Endothelial cell of umbilical vein (primary cell): ENCODE data around the gene PRKAG2. TPM values are rescaled to one million over a fixed set of nuclear protein-coding genes. Genes with fewer than 3 reads are reported as not detected.

ENCODE experiments used
- BruUV-seq: library from RNA; stranded (reverse); fragments of 400-500 nt; replicated peaks from 2 replicates; lab custom pipeline; 2021; lab: Mats Ljungman, UMichigan
- CTCF ChIA-PET: fragments of 300-600, 350-600 bp; sonication (Branson Sonifier 250); formaldehyde crosslinking; loops from one replicate; lab custom pipeline; 2021; ENCODE audit warnings: antibody characterized with exemption, inconsistent platforms; lab: Charles Lee
- POLR2A ChIA-PET: fragments of 300-600, 350-600 bp; sonication (Branson Sonifier 250); formaldehyde crosslinking; loops from one replicate; lab custom pipeline; 2021; ENCODE audit warnings: antibody characterized with exemption, inconsistent platforms; lab: Charles Lee
- DNase-seq: peaks from one replicate; pipeline ENCODE4 v3.0.0-alpha.2; 2011; ENCODE audit warnings: low read depth, low spot score
- FAIRE-seq: peaks from 2 replicates; lab custom pipeline; 2011; peaks lifted over from hg19 to GRCh38; lab: Jason Lieb, UNC
- H2AFZ ChIP-seq: 2 replicates; pipeline ENCODE4 v1.6.0; 2012; ENCODE audit warnings: low read depth, low read length, control low read depth, inconsistent platforms
- H3K27ac ChIP-seq: 2 replicates; pipeline ENCODE4 v1.5.1; 2011; ENCODE audit warnings: low read depth, mild to moderate bottlenecking, control low read depth, low read length, moderate library complexity; ENCODE audit not compliant: insufficient read depth
- H3K27me3 ChIP-seq, 2 experiments: 2 replicates each; pipeline versions ENCODE4 v1.6.0 to v1.6.1; 2011; ENCODE audit warnings: low read length in 2 of 2, mixed read lengths in 1 of 2; ENCODE audit not compliant: control insufficient read depth in 2 of 2, insufficient read depth in 2 of 2
- H3K36me3 ChIP-seq, 2 experiments: 2 replicates in 1 of 2; 3 replicates in 1 of 2; pipeline ENCODE4 v1.5.1; 2011; ENCODE audit warnings: low read length in 2 of 2, mild to moderate bottlenecking in 1 of 2, moderate library complexity in 1 of 2; ENCODE audit not compliant: control insufficient read depth in 2 of 2, insufficient read depth in 2 of 2; ENCODE audit errors: extremely low read depth in 1 of 2
- H3K4me1 ChIP-seq: 3 replicates; pipeline ENCODE4 v1.5.1; 2011; ENCODE audit warnings: mild to moderate bottlenecking, low read length; ENCODE audit not compliant: control insufficient read depth, insufficient read depth; ENCODE audit errors: extremely low read depth
- H3K4me2 ChIP-seq: 2 replicates; pipeline ENCODE4 v1.6.1; 2011; ENCODE audit warnings: low read length, control low read depth, mixed read lengths; ENCODE audit not compliant: insufficient read depth
- H3K4me3 ChIP-seq, 3 experiments: fragments of 200-600 bp in 1 of 3; sonication (generic), shearing (Covaris generic) in 1 of 3; replicated peaks in 1 of 3; 2 replicates each; pipeline ENCODE4 v1.5.1; 2011 to 2016; ENCODE audit warnings: control low read depth in 3 of 3, low read length in 3 of 3, mild to moderate bottlenecking in 2 of 3, inconsistent platforms in 1 of 3, low read depth in 1 of 3, moderate library complexity in 1 of 3; ENCODE audit not compliant: insufficient read depth in 1 of 3
- H3K79me2 ChIP-seq: 2 replicates; pipeline ENCODE4 v1.6.0; 2012; ENCODE audit warnings: low read length, inconsistent platforms; ENCODE audit not compliant: control insufficient read depth, insufficient read depth
- H3K9ac ChIP-seq: replicated peaks from 2 replicates; pipeline ENCODE3; 2011; ENCODE audit warnings: low read length, control low read depth; ENCODE audit not compliant: insufficient read depth; ENCODE audit errors: extremely low read depth
- H3K9me1 ChIP-seq: replicated peaks from 3 replicates; pipeline ENCODE4 v1.6.0; 2011; ENCODE audit warnings: mild to moderate bottlenecking, low read length; ENCODE audit not compliant: control insufficient read depth, insufficient read depth; ENCODE audit errors: extremely low read depth
- H3K9me3 ChIP-seq: replicated peaks from 2 replicates; pipeline ENCODE4 v1.5.1; 2012; ENCODE audit warnings: low read length, inconsistent platforms; ENCODE audit not compliant: control insufficient read depth, insufficient read depth
- H4K20me1 ChIP-seq: replicated peaks from 2 replicates; pipeline ENCODE3; 2011; ENCODE audit warnings: mild to moderate bottlenecking, low read length; ENCODE audit not compliant: control insufficient read depth, insufficient read depth; ENCODE audit errors: extremely low read depth
- EZH2 ChIP-seq: IDR thresholded peaks from 2 replicates; pipeline ENCODE4 v1.6.1; 2012; ENCODE audit warnings: borderline replicate concordance, low read depth, mild to moderate bottlenecking, moderate library complexity, low read length, inconsistent platforms; ENCODE audit not compliant: severe bottlenecking
- FOS ChIP-seq: IDR thresholded peaks from 2 replicates; pipeline ENCODE4 v1.6.1; 2011; ENCODE audit warnings: mild to moderate bottlenecking, low read length, moderate library complexity, borderline replicate concordance; ENCODE audit not compliant: insufficient read depth
- GATA2 ChIP-seq: IDR thresholded peaks from 2 replicates; pipeline ENCODE4 v1.7.0; 2011; ENCODE audit warnings: low read depth, mild to moderate bottlenecking, moderate library complexity, mixed read lengths, low read length; ENCODE audit not compliant: insufficient read length, insufficient read depth
- JUN ChIP-seq: IDR thresholded peaks from 2 replicates; pipeline ENCODE4 v1.6.1; 2011; ENCODE audit warnings: borderline replicate concordance, low read depth; ENCODE audit not compliant: insufficient read length, insufficient read depth
- MYC ChIP-seq: IDR thresholded peaks from one replicate; pipeline ENCODE4 v1.6.1; 2011; ENCODE audit warnings: mild to moderate bottlenecking, low read depth, low read length
- POLR2A ChIP-seq: IDR thresholded peaks from 2 replicates; pipeline ENCODE4 v1.6.1; 2012; ENCODE audit warnings: low read depth, mild to moderate bottlenecking, control low read depth, low read length
- POLR2AphosphoS5 ChIP-seq: IDR thresholded peaks from 2 replicates; pipeline ENCODE4 v1.6.1; 2012; ENCODE audit warnings: low read depth, mild to moderate bottlenecking, control low read depth, low read length, moderate library complexity; ENCODE audit not compliant: insufficient read depth
- dilution Hi-C: fragments of 300-500 bp; cut with MboI; formaldehyde crosslinking; loops from one replicate; pipeline ENCODE4 v1.15.0; 2019; ENCODE audit warnings: low sequenced_read_pairs; ENCODE audit not compliant: extremely low pct_ligation_motif_present
- intact Hi-C: fragments of 100-400 bp; cut with micrococcal nuclease; formaldehyde crosslinking; loops from one replicate; pipeline ENCODE4 v1.10.0; 2022
- polyA plus RNA-seq, 4 experiments: library from polyadenylated mRNA; depleted of rRNA in 3 of 4; stranded (reverse) in 3 of 4; unstranded in 1 of 4; fragments of >200 nt; gene quantifications; 2 replicates each; pipeline versions ENCODE4 v1.2.1 to v1.2.3, GENCODE V29; 2011 to 2012; ENCODE audit warnings: missing spikeins in 1 of 4
- total RNA-seq: library from RNA; stranded (reverse); gene quantifications from 2 replicates; pipeline ENCODE4 v1.2.3, GENCODE V29; 2021
- TF ChIP-seq, protein P1 (sequence below), 2 donors: IDR thresholded peaks; 1 replicate in 1 of 2; 2 replicates in 1 of 2; pipeline ENCODE4 v1.5.1; 2011; ENCODE audit warnings: low read length in 2 of 2, mild to moderate bottlenecking in 2 of 2, moderate library complexity in 2 of 2, control low read depth in 1 of 2, inconsistent platforms in 1 of 2, low read depth in 1 of 2; ENCODE audit not compliant: insufficient read depth in 1 of 2; ENCODE audit errors: extremely low read depth in 1 of 2
- TF ChIP-seq, protein P2 (sequence below): IDR thresholded peaks from 2 replicates; pipeline ENCODE4 v1.6.1; 2011; ENCODE audit not compliant: insufficient read depth, insufficient read length

Gene PRKAG2
- total and polyA plus RNA-seq, 2 donors (not counting 3 experiments of a cell fraction or from before 2014, with no cell fraction given), result 19.3 to 51.5 TPM

DNA sequence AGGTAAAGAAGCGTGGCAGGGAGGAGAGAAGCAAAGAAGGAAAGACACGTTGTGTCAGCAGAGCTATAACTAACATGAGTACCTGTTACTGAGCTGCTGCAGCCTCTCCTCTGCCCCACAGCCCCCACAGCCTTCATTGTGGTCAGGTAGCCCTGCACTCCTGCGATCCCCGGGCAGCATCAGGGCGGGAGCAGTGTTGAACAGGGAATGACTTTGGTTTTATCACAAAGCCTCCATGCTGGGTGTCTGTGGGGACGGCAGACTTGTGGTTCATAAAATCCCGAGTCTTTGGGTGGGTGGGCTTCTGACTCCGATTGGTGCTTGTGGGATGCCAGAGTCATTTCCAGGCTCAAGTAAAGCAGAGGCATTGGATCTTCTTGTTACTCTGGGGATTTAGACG lies 14.8 kb upstream of the PRKAG2 start:
- POLR2A ChIA-PET, result no interaction called here
- H3K79me2 ChIP-seq, result no peaks in the 10 kb centered on the region
- peaks cover 0 to 5% of the 10 kb centered on the region in 2 experiments for H3K27me3 ChIP-seq
- no peaks in the 10 kb centered on the region for H3K9me3 ChIP-seq
- CTCF ChIA-PET, result no interaction called here
- H3K4me1 ChIP-seq, result no peaks in the 10 kb centered on the region
- no TSS peak for BruUV-seq
- H3K9me1 ChIP-seq, result no peaks in the 10 kb centered on the region
- no peak for DNase-seq
- H3K27ac ChIP-seq, result no peak overlapping the region
- H3K4me3 ChIP-seq, result no peak overlapping the region
- H4K20me1 ChIP-seq, result no peaks in the 10 kb centered on the region
- no peak for FAIRE-seq
- TF ChIP-seq, protein P1, sequence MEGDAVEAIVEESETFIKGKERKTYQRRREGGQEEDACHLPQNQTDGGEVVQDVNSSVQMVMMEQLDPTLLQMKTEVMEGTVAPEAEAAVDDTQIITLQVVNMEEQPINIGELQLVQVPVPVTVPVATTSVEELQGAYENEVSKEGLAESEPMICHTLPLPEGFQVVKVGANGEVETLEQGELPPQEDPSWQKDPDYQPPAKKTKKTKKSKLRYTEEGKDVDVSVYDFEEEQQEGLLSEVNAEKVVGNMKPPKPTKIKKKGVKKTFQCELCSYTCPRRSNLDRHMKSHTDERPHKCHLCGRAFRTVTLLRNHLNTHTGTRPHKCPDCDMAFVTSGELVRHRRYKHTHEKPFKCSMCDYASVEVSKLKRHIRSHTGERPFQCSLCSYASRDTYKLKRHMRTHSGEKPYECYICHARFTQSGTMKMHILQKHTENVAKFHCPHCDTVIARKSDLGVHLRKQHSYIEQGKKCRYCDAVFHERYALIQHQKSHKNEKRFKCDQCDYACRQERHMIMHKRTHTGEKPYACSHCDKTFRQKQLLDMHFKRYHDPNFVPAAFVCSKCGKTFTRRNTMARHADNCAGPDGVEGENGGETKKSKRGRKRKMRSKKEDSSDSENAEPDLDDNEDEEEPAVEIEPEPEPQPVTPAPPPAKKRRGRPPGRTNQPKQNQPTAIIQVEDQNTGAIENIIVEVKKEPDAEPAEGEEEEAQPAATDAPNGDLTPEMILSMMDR (IDR thresholded peaks at IDR 0.05; ENCODE audit: extremely low read depth in 1 of 2, insufficient read depth in 1 of 2, low read depth in 1 of 2, low read length in 2 of 2), result no peak
- TF ChIP-seq GATA2, result no peak
- TF ChIP-seq, protein P2, sequence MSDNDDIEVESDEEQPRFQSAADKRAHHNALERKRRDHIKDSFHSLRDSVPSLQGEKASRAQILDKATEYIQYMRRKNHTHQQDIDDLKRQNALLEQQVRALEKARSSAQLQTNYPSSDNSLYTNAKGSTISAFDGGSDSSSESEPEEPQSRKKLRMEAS, result no peak
- no peak for TF ChIP-seq EZH2
- no peak for TF ChIP-seq FOS
- no peak for TF ChIP-seq POLR2AphosphoS5
- TF ChIP-seq MYC, result no peak
- TF ChIP-seq JUN, result no peak
- TF ChIP-seq POLR2A, result no peak
- no peaks in the 10 kb centered on the region for H3K36me3 ChIP-seq
- intact Hi-C loops (no loop called here), dilution Hi-C loops (no loop called here)
- no peak overlapping the region for H2AFZ ChIP-seq
- no peak overlapping the region for H3K4me2 ChIP-seq
- H3K9ac ChIP-seq, result no peak overlapping the region
